Vagina (tissue), 2 donors: ENCODE results near the gene FGD2.

Source experiments
- POLR2AphosphoS5 ChIP-seq, 2 donors: sonication (generic); formaldehyde crosslinking; IDR thresholded peaks; one replicate each; pipeline ENCODE4 v1.9.0; 2017; ENCODE audit warnings: antibody characterized with exemption in 2 of 2, mild to moderate bottlenecking in 2 of 2, low read depth in 1 of 2; ENCODE audit not compliant: insufficient read depth in 1 of 2
- TF ChIP-seq, protein P1 (sequence below), 3 experiments: fragments of 450-650 bp in 2 of 3; fragments of 200-600 bp in 1 of 3; sonication (generic) in 1 of 3; IDR thresholded peaks; one replicate each; pipeline ENCODE4 v1.5.1; 2017 to 2019; ENCODE audit warnings: antibody characterized with exemption in 3 of 3, mild to moderate bottlenecking in 2 of 3, moderate library complexity in 2 of 3

DNA sequence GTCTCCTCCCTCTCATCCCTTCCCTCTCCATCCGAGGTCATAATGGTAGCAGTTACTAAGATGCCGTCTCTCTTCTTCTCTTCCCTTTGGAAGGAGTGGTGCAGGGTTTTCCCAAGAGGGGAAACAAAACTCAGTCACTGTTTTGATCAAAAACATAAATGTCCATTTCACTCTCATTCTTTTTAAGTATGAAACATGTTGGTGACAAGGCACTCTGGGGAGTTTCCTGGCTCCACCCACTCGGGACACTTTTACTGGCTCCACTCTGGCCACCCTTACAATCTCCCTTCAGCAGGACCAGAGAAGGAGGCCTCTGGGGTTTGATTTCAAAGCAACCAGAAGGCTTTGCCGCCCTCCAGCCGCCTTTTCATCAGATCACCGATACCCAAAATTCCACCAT, 57.0 kb downstream of the FGD2 start:
- TF ChIP-seq, protein P1, sequence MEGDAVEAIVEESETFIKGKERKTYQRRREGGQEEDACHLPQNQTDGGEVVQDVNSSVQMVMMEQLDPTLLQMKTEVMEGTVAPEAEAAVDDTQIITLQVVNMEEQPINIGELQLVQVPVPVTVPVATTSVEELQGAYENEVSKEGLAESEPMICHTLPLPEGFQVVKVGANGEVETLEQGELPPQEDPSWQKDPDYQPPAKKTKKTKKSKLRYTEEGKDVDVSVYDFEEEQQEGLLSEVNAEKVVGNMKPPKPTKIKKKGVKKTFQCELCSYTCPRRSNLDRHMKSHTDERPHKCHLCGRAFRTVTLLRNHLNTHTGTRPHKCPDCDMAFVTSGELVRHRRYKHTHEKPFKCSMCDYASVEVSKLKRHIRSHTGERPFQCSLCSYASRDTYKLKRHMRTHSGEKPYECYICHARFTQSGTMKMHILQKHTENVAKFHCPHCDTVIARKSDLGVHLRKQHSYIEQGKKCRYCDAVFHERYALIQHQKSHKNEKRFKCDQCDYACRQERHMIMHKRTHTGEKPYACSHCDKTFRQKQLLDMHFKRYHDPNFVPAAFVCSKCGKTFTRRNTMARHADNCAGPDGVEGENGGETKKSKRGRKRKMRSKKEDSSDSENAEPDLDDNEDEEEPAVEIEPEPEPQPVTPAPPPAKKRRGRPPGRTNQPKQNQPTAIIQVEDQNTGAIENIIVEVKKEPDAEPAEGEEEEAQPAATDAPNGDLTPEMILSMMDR (IDR thresholded peaks at IDR 0.05): no peak
- TF ChIP-seq POLR2AphosphoS5 (IDR thresholded peaks at IDR 0.05; ENCODE audit: insufficient read depth in 1 of 2, low read depth in 1 of 2): no peak
